IPS DF 6.9 (cell line): ENCODE results near the gene ZNF567.

Experiments
- DNase-seq: peaks from one replicate; pipeline ENCODE4 v3.0.0-alpha.2; 2013; ENCODE audit warnings: low read depth, low spot score
- H3K27ac ChIP-seq: one replicate; pipeline ENCODE4 v1.5.1; 2013; ENCODE audit warnings: low read length, control low read depth
- H3K27me3 ChIP-seq: 2 replicates; pipeline ENCODE4 v1.6.1; 2013; ENCODE audit warnings: mild to moderate bottlenecking, low read length; ENCODE audit not compliant: control insufficient read depth, insufficient read depth
- H3K36me3 ChIP-seq: 2 replicates; pipeline ENCODE4 v1.6.1; 2013; ENCODE audit warnings: low read length; ENCODE audit not compliant: control insufficient read depth, insufficient read depth
- H3K4me1 ChIP-seq: 2 replicates; pipeline ENCODE4 v1.6.1; 2013; ENCODE audit warnings: low read length; ENCODE audit not compliant: control insufficient read depth, insufficient read depth
- H3K4me3 ChIP-seq: 2 replicates; pipeline ENCODE4 v1.5.1; 2013; ENCODE audit warnings: mild to moderate bottlenecking, low read length
- H3K9me3 ChIP-seq: 2 replicates; pipeline ENCODE4 v1.6.1; 2013; ENCODE audit warnings: low read length, inconsistent platforms; ENCODE audit not compliant: control insufficient read depth, insufficient read depth
- WGBS: extraction: QIAGEN DNeasy Blood & Tissue Kit; methylation state at CpG from one replicate; pipeline ENCODE4 v1.1.7; 2013; ENCODE audit warnings: mixed read lengths, missing lambda C conversion rate; ENCODE audit not compliant: insufficient read length, insufficient coverage; 5-methylcytosine and 5-hydroxymethylcytosine counted together

Gene ZNF567

GRCh38 chr19:36750066-36750691 lies 62.8 kb downstream of the ZNF567 start:
- Histone ChIP-seq H3K27me3 (no peaks in the 10 kb centered on the region), H3K4me3 (no peak overlapping the region), H3K4me1 (no peaks in the 10 kb centered on the region), H3K36me3 (peaks cover 61% of the 10 kb centered on the region), H3K9me3 (peaks cover 31% of the 10 kb centered on the region), H3K27ac (no peak overlapping the region)
- WGBS, result no CpG with 5 or more reads among the region's 4 CpGs
- DNase-seq, result no peak
